Cardiac fibroblast (primary cell): Measurements from ENCODE around the gene EVPLL.
"Not testable (repeated sequence)": the region's sequence is repeated elsewhere in the genome, so short reads cannot be mapped to it uniquely, and the experiment has no call there.

ENCODE experiments used
- DNase-seq, 2 donors: peaks; one replicate each; pipeline versions ENCODE4 v3.0.0 to v3.0.0-alpha.2; 2010; ENCODE audit warnings: low read depth in 2 of 2
- H3K4me3 ChIP-seq, 2 donors: replicated peaks in 1 of 2; 1 replicate in 1 of 2; 2 replicates in 1 of 2; pipeline ENCODE4 v1.5.1; 2011; ENCODE audit warnings: low read depth in 2 of 2, low read length in 2 of 2, mild to moderate bottlenecking in 2 of 2, moderate library complexity in 1 of 2

The EVPLL gene

DNA sequence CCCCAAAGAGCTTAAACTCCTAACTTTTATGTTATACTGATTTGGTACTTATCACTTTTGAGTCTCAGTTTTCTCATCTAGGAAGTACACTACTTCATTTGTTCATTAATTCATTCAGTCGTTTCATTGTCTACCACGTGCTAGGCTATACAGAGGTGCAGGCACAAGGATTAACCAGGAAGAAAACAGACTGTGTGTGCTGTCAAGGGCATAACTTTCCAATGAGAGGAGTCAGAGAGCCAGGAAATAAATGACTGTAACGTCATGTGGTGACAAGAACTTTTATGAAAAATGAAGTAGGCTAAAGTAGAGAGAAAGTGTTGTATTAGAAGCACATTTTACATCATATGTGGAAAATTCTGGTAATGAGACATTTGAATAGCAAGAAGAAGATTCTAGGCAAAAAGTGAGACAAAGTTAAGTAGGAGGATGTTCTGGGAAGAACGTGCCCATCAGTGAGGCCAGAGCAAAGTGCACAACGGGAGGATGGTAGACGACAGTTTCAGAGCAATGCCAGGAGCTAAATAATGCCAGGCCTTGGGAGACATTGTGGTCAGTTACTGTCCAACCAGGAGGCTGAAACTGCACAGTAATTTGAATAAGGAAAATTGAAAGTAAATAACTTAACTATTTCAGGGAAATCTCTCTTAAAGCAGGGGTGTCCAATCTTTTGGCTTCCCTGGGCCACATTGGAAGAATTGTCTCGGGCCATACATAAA is 24.5 kb downstream of the EVPLL start:
- H3K4me3 ChIP-seq, DNase-seq: not testable (repeated sequence)

DNA sequence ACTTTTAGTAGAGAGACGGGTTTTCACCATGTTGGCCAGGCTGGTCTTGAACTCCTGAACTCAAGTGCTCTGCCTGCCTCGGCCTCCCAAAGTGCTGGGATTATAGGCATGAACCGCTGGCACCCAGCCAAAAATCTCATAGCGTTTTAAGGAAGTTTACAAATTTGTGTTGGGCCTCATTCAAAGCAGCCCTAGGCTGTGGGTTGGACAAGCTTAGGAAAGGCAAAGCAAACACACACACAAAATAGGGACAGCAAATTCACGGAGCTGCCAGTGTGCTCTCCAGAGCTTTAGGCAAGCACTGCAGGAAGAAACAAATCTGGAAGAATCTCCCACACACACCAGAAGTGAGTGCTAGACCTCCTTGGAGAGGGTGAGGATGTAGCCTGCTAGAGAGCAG is 25.6 kb downstream of the EVPLL start:
- not testable (repeated sequence) for H3K4me3 ChIP-seq, DNase-seq

DNA sequence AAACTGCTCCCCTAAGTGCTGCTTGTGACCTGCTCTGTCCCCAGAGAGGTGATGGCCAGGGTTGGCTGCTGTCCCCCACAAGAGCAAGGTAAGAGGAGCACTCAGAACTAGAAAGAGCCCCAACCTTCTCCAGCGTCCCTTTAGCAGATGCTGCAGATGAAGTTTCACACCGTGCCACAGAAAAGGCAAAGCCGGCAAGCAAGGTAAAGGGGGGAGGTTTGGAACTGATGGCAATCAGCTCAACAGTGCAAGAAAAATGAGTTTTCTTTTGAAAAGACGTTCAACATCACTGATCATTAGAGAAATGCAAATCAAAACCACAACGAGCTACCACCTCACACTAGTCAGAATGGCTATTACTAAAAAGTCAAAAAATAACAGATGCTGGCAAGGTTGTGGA is 26.0 kb downstream of the EVPLL start:
- DNase-seq = not testable (repeated sequence)

DNA sequence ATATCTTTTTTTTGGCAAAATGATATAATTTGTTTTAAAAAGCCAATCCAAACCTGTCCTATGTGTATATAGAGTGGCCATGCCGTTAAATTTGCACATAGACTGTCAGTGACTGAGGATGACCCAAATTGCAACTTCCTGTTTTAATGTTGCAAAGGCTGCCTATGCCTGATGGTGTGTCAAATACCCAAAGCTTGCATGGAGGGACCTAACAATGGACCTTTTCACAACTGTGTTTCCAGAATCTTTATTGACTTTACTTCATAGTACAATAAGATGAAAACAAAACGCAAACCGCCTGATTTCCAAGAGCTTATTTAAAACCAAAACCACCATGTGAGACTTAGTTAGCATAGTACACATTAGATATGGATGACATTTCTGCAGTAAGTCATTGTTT is 31.3 kb downstream of the EVPLL start:
- not testable (repeated sequence) for H3K4me3 ChIP-seq, DNase-seq

More for the DNA sequence above, 26.0 kb downstream of the EVPLL start:
- H3K4me3 ChIP-seq = not testable (repeated sequence)

DNA sequence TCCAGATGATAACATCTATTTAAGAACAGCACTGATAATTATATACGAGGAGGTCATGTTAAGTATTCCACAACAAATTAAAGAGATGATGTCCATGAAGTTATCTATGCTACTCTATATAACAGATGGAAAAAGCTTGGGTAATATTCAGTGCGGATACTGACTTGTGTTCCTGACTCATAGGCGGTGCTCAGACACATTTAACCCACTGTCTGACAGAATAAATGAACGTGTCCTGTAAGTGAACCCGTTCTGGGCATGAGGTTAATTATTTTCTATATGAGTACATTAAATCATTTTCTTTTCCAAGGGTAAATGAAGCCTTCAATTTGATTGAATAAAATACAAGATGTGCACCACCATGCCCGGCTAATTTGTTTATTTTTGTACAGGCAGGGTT is 31.7 kb downstream of the EVPLL start:
- peak in 1 of 2 donors; percentile 19 for DNase-seq
- H3K4me3 ChIP-seq = not testable (repeated sequence)

DNA sequence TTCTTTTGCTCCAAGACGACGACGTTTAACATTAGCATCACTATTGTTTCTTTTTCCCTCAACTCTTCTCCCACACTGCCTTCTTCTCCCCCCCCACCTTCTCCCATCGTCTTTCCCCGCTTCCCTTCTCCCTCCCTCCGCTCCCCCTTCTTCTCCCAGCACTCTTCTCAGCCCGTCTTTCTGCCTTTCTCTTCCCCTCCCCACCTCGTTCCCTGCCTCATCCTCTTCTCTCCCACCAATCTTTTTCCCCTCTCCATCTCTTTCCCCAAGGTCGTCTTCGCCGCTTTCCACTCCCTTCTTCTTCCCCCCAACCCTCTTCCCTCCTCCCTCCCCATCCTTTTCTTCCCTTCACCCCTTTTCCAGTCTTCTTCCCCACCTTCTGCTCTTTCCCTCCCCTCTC is 33.2 kb downstream of the EVPLL start:
- DNase-seq = peak in 1 of 2 donors; percentile 13
- H3K4me3 ChIP-seq = peak overlapping the region in 1 of 2 donors; percentile 47

DNA sequence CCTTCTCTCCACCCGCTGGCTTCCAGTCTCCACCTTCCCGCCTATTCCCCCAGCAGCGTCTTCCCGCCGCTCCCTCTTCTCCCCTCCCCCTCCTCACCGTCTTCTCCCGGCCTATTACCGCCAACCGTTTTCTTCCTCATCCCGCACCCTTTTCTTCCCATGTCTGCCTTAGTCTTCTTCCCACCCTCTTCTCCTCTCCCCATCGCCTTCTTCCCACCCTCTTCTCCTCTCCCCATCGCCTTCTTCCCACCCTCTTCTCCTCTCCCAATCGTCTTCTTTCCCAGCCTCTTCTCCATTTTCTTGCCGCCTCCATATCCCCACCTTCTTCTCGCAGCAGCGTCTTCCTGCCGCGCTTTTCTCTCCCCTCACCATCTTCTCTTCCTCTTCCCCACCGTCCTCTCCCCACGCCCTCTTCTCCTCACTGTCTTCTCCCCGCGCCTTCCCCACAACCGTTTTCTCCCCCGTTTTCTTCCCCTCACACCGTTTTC is 33.8 kb downstream of the EVPLL start:
- H3K4me3 ChIP-seq = peak overlapping the region; percentile 47 to 54
- peak; percentile 26 to 65 for DNase-seq

DNA sequence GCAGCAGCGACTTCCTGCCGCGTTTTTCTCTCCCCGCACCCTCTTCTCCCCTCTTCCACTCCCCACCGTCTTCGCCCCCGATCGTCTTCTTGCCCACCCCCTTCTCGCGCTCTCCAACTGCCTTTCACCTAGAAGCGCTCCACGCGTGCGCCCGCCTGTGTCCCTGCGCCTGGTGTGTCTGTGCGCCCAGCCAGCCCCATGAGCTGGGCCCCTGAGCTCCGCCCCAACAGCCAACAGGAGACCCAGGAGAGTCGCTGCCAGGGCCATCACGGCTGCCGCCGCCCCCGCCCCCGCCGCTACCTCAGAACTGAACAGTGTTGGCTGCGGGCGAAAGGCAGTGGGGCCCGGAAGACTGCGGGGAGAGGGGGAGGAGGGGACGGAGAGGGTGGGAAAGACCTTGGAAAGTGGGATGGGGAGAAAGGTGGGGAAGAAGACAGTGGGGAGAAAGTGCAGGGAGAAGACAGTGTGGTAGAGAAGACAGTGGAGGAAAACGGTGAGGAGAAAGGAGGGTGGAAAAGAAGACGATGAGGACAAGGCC is 34.5 kb downstream of the EVPLL start:
- not testable (repeated sequence) for H3K4me3 ChIP-seq, DNase-seq

DNA sequence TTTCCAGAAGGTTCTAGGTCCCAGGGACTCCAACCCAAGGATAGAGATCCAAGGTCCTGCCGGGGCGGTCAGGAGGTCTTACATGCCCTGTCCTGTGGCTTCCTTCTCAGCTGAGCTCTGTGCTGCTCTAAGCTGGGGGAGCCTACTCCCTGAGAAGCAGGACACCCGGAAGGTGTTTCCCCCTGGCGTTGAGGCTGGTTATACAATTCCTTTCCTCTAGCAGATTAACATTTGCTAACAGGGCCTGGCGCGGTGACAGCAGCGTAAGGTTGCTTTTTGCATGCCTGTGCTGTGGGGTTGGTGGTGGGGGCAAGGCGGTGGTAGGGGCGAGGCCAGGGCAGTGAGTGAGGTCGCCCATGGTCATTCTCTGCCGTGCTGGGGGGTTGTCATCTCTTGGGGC is 43.9 kb downstream of the EVPLL start:
- peak in 1 of 2 donors; percentile 2 for DNase-seq
- H3K4me3 ChIP-seq = not testable (repeated sequence)

DNA sequence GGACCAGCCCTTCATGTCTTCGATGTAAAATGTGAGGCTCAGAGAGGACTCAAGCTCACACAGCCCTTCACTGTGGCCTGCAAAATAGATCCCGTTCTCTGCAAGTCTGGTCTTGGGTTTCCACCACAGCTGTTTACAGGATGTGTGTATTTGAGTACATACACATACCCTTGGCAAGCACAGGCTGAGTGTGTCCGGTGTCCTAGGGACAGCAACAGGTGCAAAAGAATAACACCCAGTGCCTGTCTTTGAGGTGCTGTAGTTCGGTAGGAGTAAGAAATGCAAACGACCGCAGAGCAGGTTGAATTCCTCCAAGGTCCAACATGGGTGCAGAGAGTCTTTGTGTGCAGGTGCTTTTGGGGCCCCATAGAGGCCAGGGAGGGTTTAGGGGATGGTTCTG is 44.9 kb downstream of the EVPLL start:
- H3K4me3 ChIP-seq, DNase-seq: not testable (repeated sequence)

DNA sequence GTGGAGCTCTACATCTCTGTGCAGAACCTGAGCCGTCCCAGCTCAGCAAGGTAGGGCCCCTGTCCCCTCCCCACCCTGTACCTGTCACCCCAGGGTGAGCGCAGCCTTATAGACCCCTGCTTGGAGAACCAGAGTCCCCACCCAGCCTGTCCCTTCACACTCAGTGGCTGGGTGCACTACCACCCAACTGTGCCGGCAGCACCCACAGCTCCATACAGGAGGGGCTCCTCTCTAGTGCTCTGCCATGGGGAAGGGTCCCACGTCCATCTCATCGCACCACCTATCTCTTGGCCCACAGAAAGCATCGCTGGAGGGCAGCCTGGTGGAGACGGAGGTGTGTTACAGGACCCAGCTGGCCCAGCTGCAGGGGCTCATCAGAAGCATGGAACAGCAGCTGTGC is 45.4 kb downstream of the EVPLL start:
- not testable (repeated sequence) for DNase-seq, H3K4me3 ChIP-seq

DNA sequence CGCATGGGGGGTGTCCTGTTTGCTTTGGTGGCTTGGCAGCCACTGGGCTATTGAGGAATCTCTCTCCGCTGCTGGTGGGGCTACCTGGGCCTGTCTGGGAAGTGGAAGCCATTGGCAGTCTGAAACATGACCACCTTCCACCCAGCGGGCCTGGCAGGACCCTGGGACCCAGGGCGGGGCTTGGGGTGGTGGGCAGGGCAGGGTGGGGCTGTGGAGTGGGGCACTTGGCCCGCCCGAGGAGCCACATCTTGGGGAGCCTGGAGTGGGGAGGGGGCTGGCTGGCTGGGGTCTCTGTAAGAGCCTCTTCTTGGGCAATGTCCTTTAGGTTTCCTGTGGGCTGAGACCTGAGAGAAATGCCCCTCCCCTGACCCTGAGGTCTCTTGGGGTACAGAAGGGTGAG is 48.0 kb downstream of the EVPLL start:
- H3K4me3 ChIP-seq, DNase-seq: not testable (repeated sequence)

DNA sequence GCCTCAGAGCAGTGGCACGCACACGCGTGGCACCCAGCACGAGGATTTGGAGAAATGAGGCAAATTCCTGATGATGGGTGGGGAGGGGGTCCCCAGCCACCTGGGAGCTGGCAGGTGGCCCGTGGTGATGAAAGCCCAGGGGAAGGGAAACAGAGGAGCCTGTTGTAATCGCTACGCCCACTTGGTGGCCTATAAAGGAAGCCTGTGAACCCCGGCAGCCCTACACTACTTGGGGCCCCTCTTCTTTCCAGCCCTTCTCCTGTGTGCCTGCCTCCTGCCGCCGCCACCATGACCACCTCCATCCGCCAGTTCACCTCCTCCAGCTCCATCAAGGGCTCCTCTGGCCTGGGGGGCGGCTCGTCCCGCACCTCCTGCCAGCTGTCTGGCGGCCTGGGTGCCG is 49.1 kb downstream of the EVPLL start:
- DNase-seq, H3K4me3 ChIP-seq: not testable (repeated sequence)

DNA sequence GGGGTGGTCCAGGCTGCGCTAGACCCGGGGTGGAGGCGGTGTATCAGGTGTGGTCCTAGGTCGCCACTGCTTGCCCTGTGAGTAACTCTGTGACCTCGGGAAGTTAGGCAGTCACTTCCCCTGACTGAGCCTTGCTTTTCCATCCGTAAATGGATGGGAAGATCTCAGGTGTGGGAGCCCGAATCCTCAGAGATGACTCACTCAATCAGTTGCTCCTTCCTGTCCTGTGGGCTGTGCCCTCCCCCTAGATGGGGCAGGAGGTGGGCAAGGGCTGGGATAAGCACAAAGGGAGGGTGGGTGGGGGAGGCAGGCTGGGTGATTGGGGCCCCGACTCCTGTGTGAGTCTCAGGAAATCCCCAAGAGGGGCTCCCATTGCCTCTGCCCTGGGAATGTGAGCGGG is 54.6 kb downstream of the EVPLL start:
- H3K4me3 ChIP-seq, DNase-seq: not testable (repeated sequence)
